PC-3 (cell line): ENCODE results near the gene CUEDC1. TPM values are rescaled to one million over a fixed set of nuclear protein-coding genes. Genes with fewer than 3 reads are reported as not detected.

Source experiments
- ATAC-seq: fragments of 200-7000 bp; cut with Tn5 transposase; 2 replicates; pipeline ENCODE4 v1.9.1; 2020; ENCODE audit warnings: mild to moderate bottlenecking, moderate library complexity
- BruUV-seq: library from RNA; stranded (reverse); fragments of 400-500 nt; replicated peaks from 2 replicates; lab custom pipeline; 2021; lab: Mats Ljungman, UMichigan
- CTCF ChIA-PET: fragments of 300-600 bp; sonication (Branson Sonifier 250); formaldehyde crosslinking; loops from one replicate; lab custom pipeline; 2022; ENCODE audit warnings: antibody characterized with exemption; lab: Charles Lee
- POLR2A ChIA-PET: fragments of 300-600 bp; sonication (Branson Sonifier 250); formaldehyde crosslinking; loops from one replicate; lab custom pipeline; 2022; ENCODE audit warnings: antibody characterized with exemption; ENCODE audit not compliant: unreplicated experiment; lab: Charles Lee
- DNase-seq: peaks from one replicate; pipeline ENCODE4 v3.0.0-alpha.2; 2015
- H2AFZ ChIP-seq: fragments of 300-600 bp; sonication (generic); 2 replicates; pipeline ENCODE4 v1.6.0; 2016; ENCODE audit warnings: antibody characterized with exemption, low read length
- H3F3A ChIP-seq: fragments of 300-600 bp; sonication (generic); one replicate; pipeline ENCODE4 v1.6.0; 2017; ENCODE audit warnings: antibody characterized with exemption, low read length, control low read depth, mild to moderate bottlenecking; ENCODE audit not compliant: unreplicated experiment
- H3K27ac ChIP-seq: fragments of 300-600 bp; sonication (generic); 2 replicates; pipeline ENCODE4 v1.5.1; 2016; ENCODE audit warnings: mild to moderate bottlenecking, low read length
- H3K27me3 ChIP-seq: fragments of 300-600 bp; sonication (generic); 2 replicates; pipeline ENCODE4 v1.6.1; 2016; ENCODE audit warnings: low read length, mixed read lengths
- H3K36me3 ChIP-seq: fragments of 300-600 bp; sonication (generic); 2 replicates; pipeline ENCODE4 v1.6.1; 2016; ENCODE audit warnings: low read depth, mixed run types, low read length, mixed read lengths
- H3K4me1 ChIP-seq: fragments of 300-600 bp; sonication (generic); 2 replicates; pipeline ENCODE4 v1.5.1; 2016; ENCODE audit warnings: low read length; ENCODE audit not compliant: insufficient read depth
- H3K4me2 ChIP-seq: fragments of 300-600 bp; sonication (generic); 2 replicates; pipeline ENCODE4 v1.6.0; 2016; ENCODE audit warnings: low read length
- H3K4me3 ChIP-seq: fragments of 300-600 bp; sonication (generic); 2 replicates; pipeline ENCODE4 v1.5.1; 2016; ENCODE audit warnings: mild to moderate bottlenecking, low read length, mixed read lengths
- H3K79me2 ChIP-seq: fragments of 300-600 bp; sonication (generic); 2 replicates; pipeline ENCODE4 v1.6.1; 2017; ENCODE audit warnings: low read length, mixed read lengths
- H3K9ac ChIP-seq: fragments of 300-600 bp; sonication (generic); 2 replicates; pipeline ENCODE4 v1.6.0; 2016; ENCODE audit warnings: mild to moderate bottlenecking, low read length
- H3K9me2 ChIP-seq: fragments of 300-600 bp; sonication (generic); replicated peaks from 2 replicates; pipeline ENCODE4 v1.6.1; 2016; ENCODE audit warnings: mixed run types, low read length, mixed read lengths
- H3K9me3 ChIP-seq: fragments of 300-600 bp; sonication (generic); 2 replicates; pipeline ENCODE4 v1.6.1; 2016; ENCODE audit warnings: low read length, mixed read lengths
- H4K20me1 ChIP-seq: fragments of 300-600 bp; sonication (generic); 2 replicates; pipeline ENCODE4 v1.6.1; 2016; ENCODE audit warnings: low read length, mixed read lengths
- CTCF ChIP-seq: fragments of 300-600 bp; sonication (generic); conservative IDR thresholded peaks from 2 replicates; pipeline ENCODE4 v1.5.1; 2017; ENCODE audit warnings: antibody characterized with exemption, low read depth, mild to moderate bottlenecking, low read length
- EZH2 ChIP-seq: fragments of 300-600 bp; sonication (generic); IDR thresholded peaks from one replicate; pipeline ENCODE4 v1.6.1; 2017; ENCODE audit warnings: antibody characterized with exemption, mild to moderate bottlenecking, low read length; ENCODE audit not compliant: unreplicated experiment
- EZH2phosphoT487 ChIP-seq: fragments of 300-600 bp; sonication (generic); IDR thresholded peaks from 2 replicates; pipeline ENCODE4 v1.6.1; 2018; ENCODE audit warnings: mild to moderate bottlenecking, antibody characterized with exemption, low read length, borderline replicate concordance
- intact Hi-C: fragments of 100-400 bp; cut with micrococcal nuclease; formaldehyde crosslinking; loops from 2 replicates; pipeline ENCODE4 v1.9.0; 2023
- total RNA-seq: library from RNA; depleted of rRNA; stranded (reverse); fragments of >200 nt; gene quantifications from 2 replicates; pipeline ENCODE4 v1.2.3, GENCODE V29; 2014

Gene CUEDC1
- total RNA-seq, 1 experiment from 2014 or later = 31.6 TPM

- no peaks in the 10 kb centered on the region for H3K9me2 ChIP-seq
- peak overlapping the region; percentile 59 for H3K4me2 ChIP-seq
- no peaks in the 10 kb centered on the region for H4K20me1 ChIP-seq
- ChIA-PET CTCF (interaction anchor here (0.6 to 1.3 kb wide), 7 partner anchors 9 to 942 kb away, joined by 3 to 14 read pairs (median 3); partner anchors contain the start of genes COIL and CUEDC1), POLR2A (interaction anchor here (0.5 to 1.1 kb wide), 8 partner anchors 9 to 96 kb away, joined by 3 to 8 read pairs (median 4); partner anchors contain the start of gene VEZF1)
- no peak overlapping the region for H2AFZ ChIP-seq
- H3K27ac ChIP-seq = peak overlapping the region; percentile 96
- H3K9ac ChIP-seq = peak overlapping the region; percentile 75
- H3K9me3 ChIP-seq = no peaks in the 10 kb centered on the region
- H3K4me1 ChIP-seq = peaks cover 64% of the 10 kb centered on the region
- H3K4me3 ChIP-seq = no peak overlapping the region
- peak; percentile 98 for DNase-seq
- peaks cover 7% of the 10 kb centered on the region for H3F3A ChIP-seq
- H3K79me2 ChIP-seq = peaks cover 69% of the 10 kb centered on the region
- no TSS peak for BruUV-seq
- peak; percentile 82 for ATAC-seq
- no peaks in the 10 kb centered on the region for H3K36me3 ChIP-seq
- TF ChIP-seq CTCF (no peak), EZH2phosphoT487 (no peak), EZH2 (no peak)
- intact Hi-C loops = loop anchor here (1.0 to 5.0 kb wide), 4 partner anchors 15 to 45 kb away; no protein-coding TSS in a partner anchor
- no peaks in the 10 kb centered on the region for H3K27me3 ChIP-seq
Observed at GRCh38 chr17:57902800-57903759, 52.1 kb downstream of the CUEDC1 start.

- peak overlapping the region; percentile 96 for H3K27ac ChIP-seq
- BruUV-seq = TSS peak; percentile 14
- POLR2A ChIA-PET = interaction anchor here (0.6 kb wide), 1 partner anchor 33 kb away, joined by 8 read pairs; no protein-coding TSS in a partner anchor
- TF ChIP-seq EZH2phosphoT487 (no peak), EZH2 (no peak), CTCF (no peak)
- no peaks in the 10 kb centered on the region for H3K9me2 ChIP-seq
- H3K4me2 ChIP-seq = peak overlapping the region; percentile 59
- H2AFZ ChIP-seq = no peak overlapping the region
- no peaks in the 10 kb centered on the region for H3K9me3 ChIP-seq
- no peaks in the 10 kb centered on the region for H3K36me3 ChIP-seq
- DNase-seq = no peak
- no peaks in the 10 kb centered on the region for H3K27me3 ChIP-seq
- intact Hi-C loops = loop anchor here (5.0 kb wide), 1 partner anchor 35 kb away; no protein-coding TSS in a partner anchor
- H3K4me1 ChIP-seq = peaks cover 64% of the 10 kb centered on the region
- H3K9ac ChIP-seq = peak overlapping the region; percentile 75
- peaks cover 69% of the 10 kb centered on the region for H3K79me2 ChIP-seq
- H3K4me3 ChIP-seq = no peak overlapping the region
- H4K20me1 ChIP-seq = no peaks in the 10 kb centered on the region
- peaks cover 7% of the 10 kb centered on the region for H3F3A ChIP-seq
- CTCF ChIA-PET = interaction anchor here (1.3 kb wide), 1 partner anchor 33 kb away, joined by 14 read pairs; no protein-coding TSS in a partner anchor
- no peak for ATAC-seq
Observed at GRCh38 chr17:57902117-57902799, 53.0 kb downstream of the CUEDC1 start.
